HepG2 (cell line): ENCODE data around the gene DESI2. TPM values are rescaled to one million over a fixed set of nuclear protein-coding genes. Genes with fewer than 3 reads are reported as not detected.

Experiments
- ATAC-seq: fragments of 200-7000 bp; cut with Tn5 transposase; 3 replicates; pipeline ENCODE4 v1.9.1; 2020; ENCODE audit warnings: mild to moderate bottlenecking, moderate library complexity
- BruUV-seq: library from RNA; stranded (reverse); fragments of 400-500 nt; replicated peaks from 2 replicates; lab custom pipeline; 2021; lab: Mats Ljungman, UMichigan
- CTCF ChIA-PET: fragments of 300-600 bp; formaldehyde crosslinking; extraction: SDS; loops from one replicate; lab custom pipeline; 2021; ENCODE audit warnings: low total read pairs, inconsistent platforms, low intra/inter-chr PET ratio; lab: Yijun Ruan, JAX
- POLR2A ChIA-PET: fragments of 350-600 bp; sonication (Branson Sonifier 250); formaldehyde crosslinking; loops from one replicate; lab custom pipeline; 2020; ENCODE audit warnings: antibody characterized with exemption, inconsistent platforms; lab: Yijun Ruan, JAX
- DNase-seq: peaks from one replicate; pipeline ENCODE4 v3.0.0-alpha.2; 2015; ENCODE audit warnings: low spot score
- FAIRE-seq: peaks from 3 replicates; lab custom pipeline; 2011; peaks lifted over from hg19 to GRCh38; lab: Jason Lieb, UNC
- H2AFZ ChIP-seq: one replicate; pipeline ENCODE4 v1.6.1; 2011; ENCODE audit warnings: low read length, inconsistent platforms
- H3K27ac ChIP-seq: fragments of 300-600 bp; 3 replicates; pipeline ENCODE4 v1.8.0; 2011; ENCODE audit warnings: mixed run types, mild to moderate bottlenecking, mixed read lengths, low read length, inconsistent platforms; ENCODE audit not compliant: insufficient read depth; ENCODE audit errors: extremely low read length
- H3K27me3 ChIP-seq, 2 experiments: fragments of 200-600 bp in 1 of 2; 2 replicates in 1 of 2; 3 replicates in 1 of 2; pipeline versions ENCODE4 v1.6.0 to v1.8.0; 2011; ENCODE audit warnings: low read length in 2 of 2, mild to moderate bottlenecking in 2 of 2, moderate library complexity in 2 of 2, inconsistent platforms in 1 of 2; ENCODE audit not compliant: insufficient read depth in 2 of 2, control insufficient read depth in 1 of 2
- H3K36me3 ChIP-seq, 2 experiments: fragments of 200-600 bp in 1 of 2; replicated peaks in 1 of 2; 2 replicates in 1 of 2; 3 replicates in 1 of 2; pipeline versions ENCODE4 v1.5.1 to v1.8.0; 2011; ENCODE audit warnings: low read length in 2 of 2, inconsistent platforms in 1 of 2; ENCODE audit not compliant: insufficient read depth in 2 of 2, control insufficient read depth in 1 of 2
- H3K4me1 ChIP-seq: 2 replicates; pipeline ENCODE4 v1.5.1; 2012; ENCODE audit warnings: low read length, inconsistent platforms; ENCODE audit not compliant: insufficient read depth
- H3K4me2 ChIP-seq: 2 replicates; pipeline ENCODE4 v1.6.0; 2011; ENCODE audit warnings: low read depth, low read length, inconsistent platforms
- H3K4me3 ChIP-seq, 3 experiments: fragments of 200-600 bp in 1 of 3; sonication (generic), shearing (Covaris generic) in 1 of 3; replicated peaks in 1 of 3; 2 replicates each; pipeline ENCODE4 v1.5.1; 2011 to 2016; ENCODE audit warnings: low read length in 3 of 3, inconsistent platforms in 2 of 3, low read depth in 2 of 3, mild to moderate bottlenecking in 2 of 3, control low read depth in 1 of 3, mixed read lengths in 1 of 3; ENCODE audit not compliant: insufficient read depth in 1 of 3
- H3K79me2 ChIP-seq: one replicate; pipeline ENCODE4 v1.6.1; 2011; ENCODE audit warnings: low read length, inconsistent platforms; ENCODE audit not compliant: insufficient read depth
- H3K9ac ChIP-seq: 2 replicates; pipeline ENCODE4 v1.6.0; 2011; ENCODE audit warnings: mild to moderate bottlenecking, low read depth, low read length, inconsistent platforms; ENCODE audit not compliant: insufficient read depth
- H3K9me3 ChIP-seq: 2 replicates; pipeline ENCODE4 v1.5.1; 2012; ENCODE audit warnings: mild to moderate bottlenecking, low read length
- H4K20me1 ChIP-seq: 2 replicates; pipeline ENCODE4 v1.6.0; 2011; ENCODE audit warnings: inconsistent platforms, mild to moderate bottlenecking, low read length, moderate library complexity; ENCODE audit not compliant: insufficient read depth
- ATF7-NPFF ChIP-seq: sonication (generic); formaldehyde crosslinking; IDR thresholded peaks from 2 replicates; pipeline ENCODE4 v1.8.1; 2023; ENCODE audit warnings: mild to moderate bottlenecking, low read depth, missing genetic modification reagents, moderate library complexity
- CCDC6 ChIP-seq: sonication (generic); formaldehyde crosslinking; IDR thresholded peaks from 2 replicates; pipeline ENCODE4 v1.8.1; 2022; ENCODE audit warnings: mild to moderate bottlenecking, missing genetic modification reagents, moderate library complexity
- ELF3 ChIP-seq: IDR thresholded peaks from 2 replicates; pipeline ENCODE4 v1.6.1; 2016; ENCODE audit warnings: missing genetic modification reagents, missing compliant biosample characterization
- NCOA2 ChIP-seq: sonication (generic); formaldehyde crosslinking; IDR thresholded peaks from 2 replicates; pipeline ENCODE4 v1.8.0; 2022; ENCODE audit warnings: inconsistent platforms
- NR2F2 ChIP-seq: IDR thresholded peaks from 2 replicates; pipeline ENCODE4 v1.6.1; 2012; ENCODE audit warnings: low read depth, inconsistent platforms, borderline replicate concordance
- NRL ChIP-seq: sonication (generic); formaldehyde crosslinking; IDR thresholded peaks from 2 replicates; pipeline ENCODE4 v1.5.0; 2020; ENCODE audit warnings: missing genetic modification reagents, mild to moderate bottlenecking, moderate library complexity, borderline replicate concordance
- PAWR ChIP-seq: sonication (generic); formaldehyde crosslinking; IDR thresholded peaks from 2 replicates; pipeline ENCODE4 v1.4.0; 2020; ENCODE audit warnings: missing genetic modification reagents, mild to moderate bottlenecking, borderline replicate concordance
- SALL1 ChIP-seq: sonication (generic); formaldehyde crosslinking; IDR thresholded peaks from 2 replicates; pipeline ENCODE4 v1.8.0; 2022; ENCODE audit warnings: mild to moderate bottlenecking, missing genetic modification reagents
- SP4 ChIP-seq: sonication (generic); formaldehyde crosslinking; IDR thresholded peaks from 2 replicates; pipeline ENCODE4 v1.8.1; 2023; ENCODE audit warnings: mild to moderate bottlenecking, missing genetic modification reagents
- YEATS4 ChIP-seq: sonication (generic); formaldehyde crosslinking; IDR thresholded peaks from 2 replicates; pipeline ENCODE4 v1.4.0; 2020; ENCODE audit warnings: missing genetic modification reagents, borderline replicate concordance
- ZKSCAN1 ChIP-seq: fragments of 150-350 bp; IDR thresholded peaks from 2 replicates; pipeline ENCODE4 v1.6.1; 2014; ENCODE audit warnings: low read length
- ZNF121 ChIP-seq: sonication (generic); formaldehyde crosslinking; IDR thresholded peaks from 2 replicates; pipeline ENCODE4 v1.5.0; 2020; ENCODE audit warnings: mild to moderate bottlenecking, missing genetic modification reagents
- ZNF275 ChIP-seq: sonication (generic); formaldehyde crosslinking; IDR thresholded peaks from 2 replicates; pipeline ENCODE4 v1.8.0; 2022; ENCODE audit warnings: missing genetic modification reagents, mild to moderate bottlenecking, inconsistent platforms, borderline replicate concordance
- ZNF674 ChIP-seq: sonication (generic); formaldehyde crosslinking; IDR thresholded peaks from 2 replicates; pipeline ENCODE4 v1.5.0; 2020; ENCODE audit warnings: low read depth, mild to moderate bottlenecking, missing genetic modification reagents
- WGBS: methylation state at CpG from one replicate; pipeline ENCODE4 v1.1.6; 2017; ENCODE audit warnings: low lambda C conversion rate; 5-methylcytosine and 5-hydroxymethylcytosine counted together
- in situ Hi-C: cut with HindIII; loops from 2 replicates; pipeline ENCODE4 v1.10.0; 2017; ENCODE audit warnings: low pct_unique_long_range_greater_than_20kb; ENCODE audit not compliant: extremely low pct_ligation_motif_present
- intact Hi-C: fragments of 100-400 bp; cut with micrococcal nuclease; formaldehyde crosslinking; loops from one replicate; pipeline ENCODE4 v1.10.0; 2022; ENCODE audit not compliant: unreplicated experiment
- polyA plus RNA-seq, 8 experiments: library from polyadenylated mRNA; depleted of rRNA in 3 of 8; stranded (reverse) in 7 of 8; unstranded in 1 of 8; fragments of >200 nt; fragmentation: Illumina TruSeq in 4 of 8; extraction: Trizol in 4 of 8; gene quantifications; 2 replicates each; pipeline versions ENCODE4 v1.2.1 to v1.2.3, GENCODE V29; 2011 to 2016; ENCODE audit warnings: low read depth in 4 of 8, missing spikeins in 1 of 8, mixed read lengths in 1 of 8; ENCODE audit not compliant: insufficient read depth in 1 of 8
- total RNA-seq, 5 experiments: library from RNA; depleted of rRNA; stranded (reverse); fragments of >200 nt; fragmentation: Illumina TruSeq; extraction: Trizol; gene quantifications; 2 replicates each; pipeline ENCODE4 v1.2.3, GENCODE V29; 2016; ENCODE audit warnings: low read depth in 1 of 5
- TF ChIP-seq, protein P1 (sequence below): sonication (generic); formaldehyde crosslinking; IDR thresholded peaks from 2 replicates; pipeline ENCODE4 v1.5.1; 2020; ENCODE audit warnings: mild to moderate bottlenecking, missing genetic modification reagents

Gene DESI2
- total and polyA plus RNA-seq, 2 of the 13 experiments (the other 11 are each of a cell fraction or from before 2014, with no cell fraction given): 23.1 to 42.2 TPM

GRCh38 chr1:244636488-244637259 lies 16.3 kb upstream of the DESI2 start:
- ChIA-PET CTCF (no interaction called here), POLR2A (no interaction called here)
- no peaks in the 10 kb centered on the region for H3K9me3 ChIP-seq
- DNase-seq (no peak), ATAC-seq (no peak), FAIRE-seq (no peak)
- H4K20me1 ChIP-seq: no peaks in the 10 kb centered on the region
- H3K9ac ChIP-seq: no peak overlapping the region
- TF ChIP-seq ATF7-NPFF (CRISPR knock-in tag) (no peak), ZNF121 (CRISPR knock-in tag) (peak; percentile 62), NR2F2 (no peak)
- intact Hi-C loops: no loop called here
- no peaks in the 10 kb centered on the region for H3K79me2 ChIP-seq
- in situ Hi-C loops: no loop called here
- H3K4me3 ChIP-seq: no peak overlapping the region
- H2AFZ ChIP-seq: no peak overlapping the region
- 40% methylated on average over 10 of the region's 10 CpGs for WGBS
- H3K4me1 ChIP-seq: no peaks in the 10 kb centered on the region
- H3K36me3 ChIP-seq: no peaks in the 10 kb centered on the region
- H3K27me3 ChIP-seq: peaks cover 0 to 3% of the 10 kb centered on the region in 2 experiments; a peak in 4 of 5 replicates
- H3K27ac ChIP-seq: no peak overlapping the region
- BruUV-seq: no TSS peak
- H3K4me2 ChIP-seq: no peak overlapping the region

- H2AFZ ChIP-seq: no peak overlapping the region
- H3K27ac ChIP-seq: no peak overlapping the region
- no peak overlapping the region for H3K9ac ChIP-seq
- H3K9me3 ChIP-seq: no peaks in the 10 kb centered on the region
- H3K79me2 ChIP-seq: no peaks in the 10 kb centered on the region
- no TSS peak for BruUV-seq
- peaks cover 0 to 12% of the 10 kb centered on the region in 2 experiments; a peak in 4 of 5 replicates for H3K27me3 ChIP-seq
- ChIA-PET CTCF (no interaction called here), POLR2A (no interaction called here)
- no peak for ATAC-seq
- H3K36me3 ChIP-seq: no peaks in the 10 kb centered on the region
- DNase-seq: no peak
- H3K4me3 ChIP-seq: no peak overlapping the region
- intact Hi-C loops (no loop called here), in situ Hi-C loops (no loop called here)
- no peaks in the 10 kb centered on the region for H3K4me1 ChIP-seq
- no peak for FAIRE-seq
- no peak overlapping the region for H3K4me2 ChIP-seq
- no peaks in the 10 kb centered on the region for H4K20me1 ChIP-seq
- TF ChIP-seq NRL (CRISPR knock-in tag) (no peak), ATF7-NPFF (CRISPR knock-in tag) (no peak), YEATS4 (CRISPR knock-in tag) (no peak), SALL1 (CRISPR knock-in tag) (no peak), ELF3 (CRISPR knock-in tag) (no peak), SP4 (no peak), ZNF275 (CRISPR knock-in tag) (no peak), CCDC6 (no peak), NCOA2 (CRISPR knock-in tag) (no peak), ZNF674 (no peak), ZKSCAN1 (no peak), PAWR (CRISPR knock-in tag) (no peak)
- TF ChIP-seq, protein P1, sequence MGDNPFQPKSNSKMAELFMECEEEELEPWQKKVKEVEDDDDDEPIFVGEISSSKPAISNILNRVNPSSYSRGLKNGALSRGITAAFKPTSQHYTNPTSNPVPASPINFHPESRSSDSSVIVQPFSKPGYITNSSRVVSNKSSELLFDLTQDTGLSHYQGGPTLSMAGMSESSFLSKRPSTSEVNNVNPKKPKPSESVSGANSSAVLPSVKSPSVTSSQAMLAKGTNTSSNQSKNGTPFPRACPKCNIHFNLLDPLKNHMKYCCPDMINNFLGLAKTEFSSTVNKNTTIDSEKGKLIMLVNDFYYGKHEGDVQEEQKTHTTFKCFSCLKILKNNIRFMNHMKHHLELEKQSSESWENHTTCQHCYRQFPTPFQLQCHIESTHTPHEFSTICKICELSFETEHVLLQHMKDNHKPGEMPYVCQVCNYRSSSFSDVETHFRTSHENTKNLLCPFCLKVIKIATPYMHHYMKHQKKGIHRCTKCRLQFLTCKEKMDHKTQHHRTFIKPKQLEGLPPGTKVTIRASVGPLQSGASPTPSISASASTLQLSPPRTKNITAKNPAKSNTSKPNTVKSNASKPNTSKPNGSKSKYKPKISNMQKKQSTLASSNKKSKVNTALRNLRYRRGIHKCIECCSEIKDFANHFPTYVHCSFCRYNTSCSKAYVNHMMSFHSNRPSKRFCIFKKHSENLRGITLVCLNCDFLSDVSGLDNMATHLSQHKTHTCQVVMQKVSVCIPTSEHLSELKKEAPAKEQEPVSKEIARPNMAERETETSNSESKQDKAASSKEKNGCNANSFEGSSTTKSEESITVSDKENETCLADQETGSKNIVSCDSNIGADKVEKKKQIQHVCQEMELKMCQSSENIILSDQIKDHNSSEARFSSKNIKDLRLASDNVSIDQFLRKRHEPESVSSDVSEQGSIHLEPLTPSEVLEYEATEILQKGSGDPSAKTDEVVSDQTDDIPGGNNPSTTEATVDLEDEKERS: no peak
Observed at GRCh38 chr1:244639561-244639960, 13.4 kb upstream of the DESI2 start.
